Hepatic stellate cell (primary cell): ENCODE results near the gene LMBR1.
"Not testable (repeated sequence)": the region's sequence is repeated elsewhere in the genome, so short reads cannot be mapped to it uniquely, and the experiment has no call there.

Experiments used
- DNase-seq: peaks from one replicate; pipeline ENCODE4 v3.0.0; 2011; ENCODE audit warnings: low spot score

LMBR1 gene

GRCh38 chr7:156845379-156846101, 47.4 kb downstream of the LMBR1 start:
- peak; percentile 2 for DNase-seq

GRCh38 chr7:156843582-156843981, 49.4 kb downstream of the LMBR1 start:
- DNase-seq, result not testable (repeated sequence)

- no peak for DNase-seq
These were observed 49.8 kb downstream of the LMBR1 start for GRCh38 chr7:156843157-156843556.

- no peak for DNase-seq
These were observed 50.2 kb downstream of the LMBR1 start for GRCh38 chr7:156842740-156843140.

GRCh38 chr7:156842317-156842716, 50.7 kb downstream of the LMBR1 start:
- no peak for DNase-seq

- no peak for DNase-seq
These were observed 51.5 kb downstream of the LMBR1 start for GRCh38 chr7:156841497-156841896.

GRCh38 chr7:156840134-156840533, 52.8 kb downstream of the LMBR1 start:
- no peak for DNase-seq

GRCh38 chr7:156836443-156836842, 56.5 kb downstream of the LMBR1 start:
- DNase-seq, result no peak

GRCh38 chr7:156834462-156834861, 58.5 kb downstream of the LMBR1 start:
- DNase-seq, result no peak

- DNase-seq, result no peak
These were observed 59.7 kb downstream of the LMBR1 start for GRCh38 chr7:156833312-156833711.

- no peak for DNase-seq
These were observed 60.6 kb downstream of the LMBR1 start for GRCh38 chr7:156832195-156832877.

- DNase-seq, result no peak
These were observed 63.2 kb downstream of the LMBR1 start for GRCh38 chr7:156829669-156830336.

GRCh38 chr7:156827587-156828203, 65.3 kb downstream of the LMBR1 start:
- peak; percentile 7 for DNase-seq

- DNase-seq, result no peak
These were observed 69.5 kb downstream of the LMBR1 start for GRCh38 chr7:156823435-156823834.

GRCh38 chr7:156820445-156821063, 72.4 kb downstream of the LMBR1 start:
- no peak for DNase-seq

- DNase-seq, result no peak
These were observed 73.2 kb downstream of the LMBR1 start for GRCh38 chr7:156819733-156820295.

GRCh38 chr7:156818133-156818532, 74.8 kb downstream of the LMBR1 start:
- DNase-seq, result no peak

GRCh38 chr7:156816943-156817572, 75.9 kb downstream of the LMBR1 start:
- DNase-seq, result peak; percentile 17

GRCh38 chr7:156811706-156812105, 81.3 kb downstream of the LMBR1 start:
- no peak for DNase-seq

- not testable (repeated sequence) for DNase-seq
These were observed 89.3 kb downstream of the LMBR1 start for GRCh38 chr7:156803656-156804055.

- DNase-seq, result no peak
These were observed 90.8 kb downstream of the LMBR1 start for GRCh38 chr7:156802214-156802613.
